ENCODE data around the gene OR2J2.
"Not testable (repeated sequence)": the region's sequence is repeated elsewhere in the genome, so short reads cannot be mapped to it uniquely, and the experiment has no call there.

Gene OR2J2

DNA sequence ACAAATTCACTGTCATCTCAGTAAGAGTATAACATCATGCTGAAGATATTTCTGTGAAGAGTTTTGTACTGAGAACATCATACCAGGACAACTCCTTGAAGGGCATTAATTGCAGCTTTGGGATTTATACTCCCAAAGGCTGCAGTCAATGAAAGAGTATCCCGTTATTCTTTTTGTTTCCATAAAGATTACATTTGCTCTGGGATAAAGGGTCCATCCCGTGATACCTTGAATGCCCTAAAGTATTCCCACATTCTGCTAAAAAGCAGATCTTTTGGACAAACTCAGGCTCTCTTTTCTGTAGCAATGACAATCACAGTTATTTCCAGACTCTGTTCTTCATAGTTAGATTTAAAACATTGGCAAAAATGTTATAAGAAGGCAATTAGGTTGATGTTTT is at the start of gene OR2J2:
TSS of gene OR2J2 (plus strand) at position 301 of the 400 bp plus-strand sequence. CDS start 2,729 bp downstream, outside the sequence.
- not testable (repeated sequence) for DNase-seq

DNA sequence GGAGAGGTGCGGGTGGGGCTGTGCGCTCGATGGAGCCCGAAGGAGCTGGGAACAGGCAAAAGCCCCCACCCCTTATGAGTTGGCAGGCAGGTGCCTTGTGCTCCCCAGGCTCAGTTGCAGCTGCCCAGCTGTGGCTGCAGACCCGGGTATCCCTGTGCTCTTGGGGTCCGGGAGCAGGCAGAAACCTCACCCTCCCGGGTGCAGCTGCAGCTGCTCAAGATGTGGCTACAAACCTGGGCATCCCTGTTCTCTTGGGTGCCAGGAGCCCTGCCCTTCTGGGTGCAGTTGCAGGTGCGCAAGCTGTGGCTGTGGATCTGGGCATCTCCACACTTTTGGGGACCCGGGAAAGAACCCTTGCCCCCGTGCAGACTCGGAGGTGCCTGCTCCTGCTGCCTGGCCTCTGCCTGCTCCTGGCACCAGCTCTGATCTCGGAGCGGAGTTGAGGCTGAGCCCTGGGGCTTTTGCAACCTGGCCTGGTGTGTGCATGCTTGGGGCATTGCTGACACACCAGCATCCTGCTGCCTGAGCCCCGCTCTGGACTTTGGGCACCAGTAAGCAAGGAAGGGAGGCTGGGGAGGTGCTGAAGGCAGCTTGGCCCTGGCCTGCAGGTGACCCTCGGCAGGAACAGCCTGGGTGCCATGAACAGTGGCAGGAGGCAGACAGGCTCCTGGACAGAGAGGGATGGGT is 41.2 kb upstream of the OR2J2 start:
- DNase-seq: no peak

DNA sequence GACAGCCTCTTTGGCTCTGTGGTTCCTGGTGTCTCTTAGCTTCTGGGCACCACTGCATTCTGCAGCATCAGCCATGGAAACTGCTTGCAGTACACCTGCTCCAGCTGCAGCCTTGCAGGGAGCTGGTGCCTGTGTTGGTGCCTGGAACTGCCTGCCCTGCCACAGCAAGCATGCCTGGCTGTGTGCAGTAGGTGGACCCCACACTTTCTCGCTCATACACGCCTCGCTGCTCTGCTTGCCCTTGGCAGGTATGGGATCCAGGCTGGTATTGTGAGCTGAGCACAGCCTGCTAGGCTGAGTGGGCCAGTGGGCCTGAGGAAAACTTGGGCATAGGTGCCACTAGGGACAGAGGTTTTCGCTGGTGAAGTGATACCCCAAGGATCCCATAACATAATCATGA is 40.1 kb upstream of the OR2J2 start:
- DNase-seq: no peak

DNA sequence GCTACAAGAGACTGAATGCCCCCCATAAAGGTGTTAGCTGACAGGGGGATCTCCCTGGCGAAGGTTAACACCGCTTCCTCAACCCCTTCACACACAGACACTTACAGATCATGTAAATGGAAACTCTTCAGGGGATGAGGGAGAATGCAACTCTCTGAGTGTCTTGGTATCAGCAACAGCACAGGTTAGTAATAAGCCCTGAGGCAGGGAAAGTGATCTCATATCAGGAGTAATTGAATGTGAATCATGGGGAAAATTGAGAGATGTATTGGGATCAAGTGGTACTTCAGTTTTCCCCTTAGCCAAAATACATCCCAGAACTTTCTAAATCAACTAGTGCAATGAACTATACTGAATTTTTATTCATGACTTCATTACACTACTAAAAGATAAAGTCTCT is 39.0 kb upstream of the OR2J2 start:
- DNase-seq: no peak

DNA sequence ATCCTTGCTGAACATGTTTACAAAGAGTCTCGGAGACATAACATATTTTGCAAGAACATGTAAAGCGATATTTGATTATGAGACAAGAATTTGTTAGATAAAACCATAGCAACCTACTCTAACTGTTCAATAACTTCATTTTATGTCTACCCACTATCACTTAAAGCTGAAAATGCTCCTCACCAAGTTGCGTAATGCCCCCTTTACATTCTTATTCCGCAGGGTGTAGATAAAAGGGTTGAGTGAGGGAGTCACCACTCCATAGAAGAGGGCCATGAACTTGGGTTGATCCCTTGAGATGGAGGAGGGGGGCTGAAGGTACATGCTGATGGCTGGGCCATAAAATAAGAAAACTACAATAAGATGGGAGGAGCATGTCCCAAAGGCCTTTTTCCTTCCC is 33.0 kb upstream of the OR2J2 start:
- DNase-seq: no peak

DNA sequence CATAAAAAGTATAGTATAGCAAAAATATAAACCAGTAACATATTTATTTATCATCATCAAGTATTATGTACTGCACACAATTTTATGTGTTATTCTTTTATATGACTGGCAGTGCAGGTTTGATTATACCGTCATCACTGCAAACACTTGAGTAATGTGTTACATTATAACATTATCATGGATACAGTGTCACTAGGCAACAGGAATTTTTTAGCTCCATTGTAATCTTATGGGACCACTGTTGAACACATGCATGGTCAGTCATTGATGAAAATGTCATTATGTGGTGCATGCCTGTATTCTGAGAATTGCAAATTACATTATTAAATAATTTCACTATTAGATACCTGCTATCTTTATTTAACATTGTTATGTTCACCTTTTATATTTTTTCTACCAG is 29.1 kb upstream of the OR2J2 start:
- DNase-seq: no peak

DNA sequence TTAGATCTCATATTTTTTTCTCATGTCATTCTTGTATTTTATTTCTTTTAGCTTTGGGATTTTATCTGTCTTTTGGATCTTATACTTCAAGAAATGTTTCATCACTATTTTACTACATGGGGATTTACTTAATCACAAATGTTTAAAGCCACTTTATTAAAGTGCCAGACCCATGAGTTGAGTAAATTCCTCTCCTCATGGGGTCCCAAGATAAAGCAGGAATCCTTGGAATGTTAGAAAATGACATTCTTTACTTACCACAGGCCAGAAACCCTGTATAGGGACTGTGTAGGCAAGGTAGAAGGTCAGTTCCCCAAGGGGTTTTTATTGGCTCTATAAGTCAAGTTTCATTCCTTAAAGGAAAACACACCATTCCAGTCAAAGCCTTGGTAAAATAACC is 28.4 kb upstream of the OR2J2 start:
- DNase-seq: no peak

DNA sequence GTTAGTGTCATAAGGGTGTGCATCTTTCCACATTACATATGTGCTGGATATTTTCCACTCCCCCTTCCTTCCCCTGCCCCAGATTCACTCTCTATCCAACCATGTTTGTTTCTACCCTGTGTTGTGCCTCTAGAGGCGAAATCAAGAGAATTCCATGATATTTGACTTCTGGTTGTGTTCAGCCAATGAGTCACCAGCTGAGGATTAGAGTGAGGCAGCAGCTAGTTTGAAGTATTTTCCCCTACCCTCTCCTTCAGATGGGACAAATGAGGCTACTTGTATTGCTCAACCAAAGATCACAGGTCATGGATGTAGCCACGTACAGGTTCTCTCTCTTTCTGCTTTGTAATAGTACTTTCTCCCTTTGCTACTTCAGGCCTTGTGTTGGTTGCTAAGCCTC is 24.5 kb upstream of the OR2J2 start:
- DNase-seq: no peak

DNA sequence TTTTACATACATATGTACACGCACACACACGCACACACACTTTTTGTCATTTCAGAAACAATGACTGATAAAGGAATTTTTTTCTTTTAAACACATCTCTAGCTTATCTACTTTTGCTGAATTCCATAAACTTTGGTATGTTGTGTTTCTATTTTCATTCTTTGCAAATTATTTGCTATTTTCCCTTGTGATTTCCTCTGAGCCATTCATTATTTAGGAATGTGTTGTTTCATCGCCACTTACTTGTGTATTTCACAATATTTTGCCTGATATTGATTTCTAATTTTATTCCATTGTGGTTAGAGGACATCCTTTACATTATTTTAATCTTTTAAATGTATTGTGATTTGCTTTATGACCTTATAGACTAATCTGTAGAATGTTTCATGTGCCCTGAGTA is 23.6 kb upstream of the OR2J2 start:
- no peak for DNase-seq

DNA sequence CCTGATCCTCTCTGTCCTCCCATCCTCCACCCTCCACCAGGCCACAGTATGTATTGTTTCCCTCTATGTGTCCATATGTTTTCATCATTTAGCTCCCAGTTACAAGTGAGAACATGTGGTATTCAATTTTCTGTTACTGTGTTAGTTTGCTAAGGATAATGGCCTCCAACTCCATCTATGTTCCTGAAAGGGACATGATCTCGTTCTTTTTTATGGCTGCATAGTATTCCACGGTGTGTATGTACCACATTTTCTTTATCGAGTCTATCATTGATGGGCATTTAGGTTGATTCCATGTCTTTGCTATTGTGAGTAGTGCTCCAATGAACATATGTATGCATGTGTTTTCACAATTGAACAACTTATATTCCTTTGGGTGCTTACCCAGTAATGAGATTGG is 21.3 kb upstream of the OR2J2 start:
- DNase-seq: not testable (repeated sequence)

DNA sequence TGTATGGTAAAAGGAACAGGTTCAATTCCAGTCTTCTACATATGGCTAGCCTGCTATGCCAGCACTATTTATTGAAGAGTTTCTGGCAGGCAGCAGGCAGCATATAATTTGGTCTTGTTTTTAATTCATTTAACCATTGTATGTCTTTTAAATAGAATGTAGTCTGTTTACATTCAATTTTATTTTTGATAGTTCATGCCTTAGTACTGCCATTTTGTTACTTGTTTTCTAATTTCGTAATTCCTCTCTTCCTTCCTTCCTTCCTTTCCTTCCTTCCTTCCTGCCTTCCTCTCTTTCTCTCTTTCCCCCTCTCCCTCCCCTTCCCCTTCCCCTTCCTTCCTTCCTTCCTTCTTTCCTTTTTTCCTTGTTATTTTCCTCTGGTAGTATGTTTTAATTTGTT is 17.6 kb upstream of the OR2J2 start:
- DNase-seq: no peak

DNA sequence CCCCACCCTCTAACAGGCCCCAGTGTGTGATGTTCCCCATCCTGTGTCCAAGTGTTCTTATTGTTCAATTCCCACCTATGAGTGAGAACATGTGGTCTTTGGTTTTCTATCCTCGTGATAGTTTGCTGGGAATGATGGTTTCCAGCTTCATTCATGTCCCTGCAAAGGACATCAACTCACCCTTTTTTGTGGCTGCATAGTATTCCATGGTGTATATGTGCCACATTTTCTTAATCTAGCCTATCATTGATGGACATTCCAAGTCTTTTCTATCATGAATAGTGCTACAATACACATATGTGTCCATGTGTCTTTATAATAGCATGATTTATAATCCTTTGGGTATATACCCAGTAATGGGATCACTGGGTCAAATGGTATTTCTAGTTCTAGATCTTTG is 15.5 kb upstream of the OR2J2 start:
- DNase-seq: not testable (repeated sequence)

DNA sequence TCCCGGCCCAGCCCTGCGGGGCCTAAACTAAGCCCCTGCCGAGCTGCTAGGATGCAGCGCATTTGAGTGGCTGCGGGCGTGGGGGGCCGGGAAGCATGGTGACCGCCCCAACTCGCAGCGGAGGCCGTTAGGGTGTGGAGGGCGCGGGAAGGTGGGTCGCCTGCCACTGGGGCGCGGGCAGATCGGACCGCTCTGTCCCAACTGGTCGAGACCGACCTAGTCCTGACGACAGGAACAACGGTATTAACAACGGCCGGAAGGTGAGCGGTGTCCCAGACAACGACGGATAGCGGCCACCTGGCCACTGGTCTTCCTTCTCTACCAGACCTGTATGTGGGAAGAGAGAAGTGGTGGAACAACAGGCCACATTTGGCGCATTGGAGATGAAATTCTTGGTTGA is 10.8 kb upstream of the OR2J2 start:
- not testable (repeated sequence) for DNase-seq

DNA sequence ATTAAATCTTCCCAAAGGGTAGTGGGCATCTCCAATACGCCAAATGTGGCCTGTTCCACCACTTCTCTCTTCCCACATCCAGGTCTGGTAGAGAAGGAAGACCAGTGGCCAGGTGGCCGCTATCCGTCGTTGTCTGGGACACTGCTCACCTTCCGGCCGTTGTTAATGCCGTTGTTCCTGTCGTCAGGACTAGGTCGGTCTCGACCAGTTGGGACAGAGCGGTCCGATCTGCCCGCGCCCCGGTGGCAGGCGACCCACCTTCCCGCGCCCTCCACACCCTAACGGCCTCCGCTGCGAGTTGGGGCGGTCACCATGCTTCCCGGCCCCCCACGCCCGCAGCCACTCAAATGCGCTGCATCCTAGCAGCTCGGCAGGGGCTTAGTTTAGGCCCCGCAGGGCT is 5.1 kb upstream of the OR2J2 start:
- DNase-seq: not testable (repeated sequence)

DNA sequence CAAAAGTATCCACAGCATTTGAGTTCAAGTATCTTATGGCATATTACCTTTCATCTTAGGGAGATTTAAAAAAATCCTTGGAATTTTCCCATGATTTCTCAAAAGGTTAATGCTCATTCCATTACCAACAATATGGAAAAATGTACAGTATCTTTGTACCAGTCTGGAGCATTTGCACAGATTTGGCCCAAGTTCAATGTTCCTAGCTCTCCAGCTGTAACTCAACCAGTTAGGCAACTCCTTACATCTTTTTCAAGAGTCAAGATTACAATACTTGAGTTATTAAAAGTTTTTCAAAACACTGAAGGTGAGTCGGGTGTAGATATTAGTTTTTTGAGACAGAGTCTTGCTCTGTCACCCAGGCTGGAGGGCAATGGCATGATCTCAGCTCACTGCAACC is 1.0 kb downstream of the OR2J2 start:
- no peak for DNase-seq

DNA sequence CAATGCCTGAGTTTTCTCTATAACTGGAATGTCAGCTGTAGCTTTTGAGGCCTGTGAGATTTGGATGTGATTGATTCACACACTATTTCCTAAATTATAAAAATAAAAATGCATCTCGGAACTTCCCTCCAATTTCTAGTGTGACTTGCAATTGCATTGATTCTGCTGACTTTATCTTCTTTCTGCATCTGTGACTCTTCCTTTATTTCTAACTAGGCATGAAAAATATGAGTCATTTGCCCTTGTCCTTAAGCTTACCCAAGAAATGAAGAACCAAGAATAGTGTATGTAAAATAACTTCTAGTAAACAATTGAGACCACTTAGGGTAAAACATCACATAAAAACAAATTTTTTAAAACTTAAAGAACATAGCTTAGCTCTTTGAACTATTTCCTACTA is 12.9 kb downstream of the OR2J2 start:
- DNase-seq: no peak

DNA sequence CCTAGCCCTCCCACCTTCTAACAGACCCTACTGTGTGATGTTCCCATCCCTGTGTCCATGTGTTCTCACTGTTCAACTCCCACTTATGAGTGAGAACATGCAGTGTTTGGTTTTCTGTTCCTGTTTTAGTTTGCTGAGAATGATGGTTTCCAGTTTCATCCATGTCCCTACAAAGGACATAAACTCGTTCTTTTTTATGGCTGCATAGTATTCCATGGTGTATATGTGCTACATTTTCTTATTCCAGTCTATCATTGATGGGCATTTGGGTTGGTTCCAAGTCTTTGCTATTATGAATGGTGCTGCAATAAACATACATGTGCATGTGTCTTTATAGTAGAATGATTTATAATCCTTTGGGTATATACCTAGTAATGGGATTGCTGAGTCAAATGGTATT is 18.0 kb downstream of the OR2J2 start:
- not testable (repeated sequence) for DNase-seq

DNA sequence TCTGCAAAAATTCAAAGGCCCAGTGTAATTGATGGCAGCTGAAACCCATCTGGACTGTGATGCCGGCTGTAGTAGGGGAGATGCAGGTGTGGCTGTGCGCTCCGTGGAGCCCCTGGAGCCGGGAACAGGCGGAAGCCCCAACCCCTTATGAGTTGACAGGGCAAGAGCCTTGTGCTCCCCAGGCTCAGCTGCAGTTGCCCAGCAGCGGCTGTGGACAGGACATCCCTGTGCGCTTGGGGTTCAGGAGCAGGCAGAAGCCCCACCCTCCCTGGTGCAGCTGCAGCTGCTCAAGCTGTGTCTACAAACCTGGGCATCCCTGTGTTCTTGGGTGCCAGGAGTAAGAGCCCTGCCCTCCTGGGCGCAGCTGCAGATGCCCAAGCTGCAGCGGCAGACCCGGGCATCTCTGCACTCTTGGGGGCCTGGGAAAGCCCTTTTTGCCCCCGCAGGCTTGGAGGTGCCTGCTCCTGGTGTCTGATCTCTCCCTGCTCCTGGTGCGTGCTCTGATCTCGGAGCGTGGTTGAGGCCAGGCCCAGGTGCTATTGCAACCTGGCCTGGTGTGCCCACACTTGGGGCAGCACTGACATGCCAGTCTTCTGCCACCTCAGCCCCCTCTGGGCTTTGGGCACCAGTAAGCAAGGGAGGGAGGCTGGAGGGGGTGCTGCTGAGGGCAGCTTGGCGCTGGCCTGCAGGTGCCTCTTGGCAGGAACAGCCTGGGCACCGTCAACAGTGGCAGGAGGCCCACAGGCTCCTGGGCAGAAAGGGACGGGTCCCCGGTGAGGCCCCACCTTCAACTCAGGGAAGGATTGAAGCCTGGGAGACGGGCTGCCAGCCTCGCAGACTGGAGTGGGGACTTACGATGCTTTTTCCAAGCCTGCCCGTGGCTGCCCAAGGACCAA is 30.3 kb downstream of the OR2J2 start:
- DNase-seq: no peak

DNA sequence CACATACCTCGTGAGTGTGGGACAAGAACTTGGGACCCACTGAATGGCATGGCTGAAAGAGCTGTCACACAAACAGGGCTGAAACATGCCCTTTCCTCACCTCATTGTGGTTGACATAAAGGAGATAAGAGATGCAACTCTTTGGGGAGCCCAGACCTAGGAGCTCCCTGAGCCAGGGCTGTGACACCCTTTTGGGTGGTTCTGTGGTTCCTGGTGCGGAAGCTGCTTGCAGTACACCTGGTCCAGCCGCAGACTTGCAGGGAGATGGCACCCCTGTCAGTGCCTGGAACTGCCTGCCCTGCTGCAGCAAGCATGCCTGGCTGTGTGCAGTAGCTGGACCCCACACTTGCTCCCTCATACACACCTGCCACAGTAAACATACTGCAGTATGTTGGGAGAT is 31.3 kb downstream of the OR2J2 start:
- no peak for DNase-seq

DNA sequence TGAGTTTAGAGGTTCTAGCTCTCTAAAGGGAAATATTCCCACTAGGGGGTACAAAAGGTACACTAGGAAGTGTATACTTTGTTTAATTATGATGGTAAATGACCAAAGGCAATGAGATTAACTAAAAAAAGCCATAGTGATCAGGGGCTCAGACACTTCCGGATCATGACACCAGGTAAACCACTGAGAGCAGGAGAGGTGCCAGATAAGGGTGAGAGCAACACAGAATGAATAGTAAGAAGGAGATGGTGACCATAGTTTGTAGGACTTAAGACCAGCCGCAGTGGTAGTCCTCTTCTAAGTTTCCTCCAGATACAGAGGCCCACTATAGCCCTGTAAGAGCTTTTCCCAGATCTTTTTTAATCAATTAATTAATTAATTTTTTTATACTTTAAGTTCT is 40.8 kb downstream of the OR2J2 start:
- no peak for DNase-seq

DNA sequence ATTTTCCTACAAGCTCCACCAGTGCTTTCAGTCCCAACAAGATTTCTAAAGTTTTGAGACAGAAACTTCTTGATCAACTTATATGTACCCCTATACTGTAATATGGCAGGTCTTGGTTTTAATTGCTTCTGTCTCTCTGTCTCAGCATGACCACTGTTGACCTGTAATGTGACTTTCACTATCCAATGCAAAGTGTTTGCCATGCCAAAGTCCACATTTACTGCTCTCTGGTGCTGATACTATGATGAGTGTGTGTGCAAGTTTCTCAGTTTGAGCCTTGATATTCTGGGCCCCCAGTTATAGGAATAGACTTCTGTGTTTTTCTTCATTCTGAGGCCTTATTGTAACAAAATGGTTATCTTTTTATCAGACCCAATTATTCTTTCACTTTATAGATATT is 45.8 kb downstream of the OR2J2 start:
- no peak for DNase-seq

DNA sequence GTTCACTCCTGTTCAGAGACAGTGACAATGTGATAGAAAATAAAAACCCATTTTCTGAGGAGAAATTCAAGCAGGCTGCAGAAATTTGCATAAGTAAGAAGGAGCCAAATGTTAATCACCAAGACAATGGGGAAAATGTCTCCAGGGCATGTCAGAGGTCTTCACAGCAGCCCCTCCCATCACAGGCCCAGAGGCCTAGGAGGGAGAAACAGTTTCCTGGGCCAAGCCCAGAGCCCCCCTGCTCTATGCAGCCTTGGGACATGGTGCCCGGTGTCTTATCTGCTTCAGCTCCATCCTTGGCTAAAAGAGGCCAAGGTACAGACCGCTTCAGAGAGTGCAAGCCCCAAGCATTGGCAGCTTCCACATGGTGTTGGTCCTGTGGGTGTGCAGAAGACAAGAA is 46.5 kb downstream of the OR2J2 start:
- DNase-seq: not testable (repeated sequence)

DNA sequence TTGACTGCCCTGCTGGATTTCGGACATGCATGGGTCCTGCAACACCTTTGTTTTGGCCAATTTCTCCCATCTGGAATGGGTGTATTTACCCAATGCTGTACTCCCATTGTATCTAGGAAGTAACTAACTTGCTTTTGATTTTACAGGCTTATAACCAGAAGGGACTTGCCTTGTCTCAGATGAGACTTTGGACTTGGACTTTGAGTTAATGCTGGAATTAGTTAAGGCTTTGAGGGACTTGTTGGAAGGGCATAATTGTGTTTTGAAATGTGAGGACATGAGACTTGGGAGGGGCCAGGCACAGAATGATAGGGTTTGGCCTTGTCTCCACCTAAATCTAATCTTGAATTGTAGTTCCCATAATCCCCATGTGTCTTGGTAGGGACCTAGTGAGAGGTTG is 47.3 kb downstream of the OR2J2 start:
- not testable (repeated sequence) for DNase-seq

Measured in NCI-H446 treated with DMSO at 0.1 percent for 48 hours (cell line).